Epithelial cell of prostate (primary cell): ENCODE data around the gene CYP2S1.
A peak's percentile ranks its signal among the peaks of the same experiment; 100 is the strongest.
"Not testable (repeated sequence)": the region's sequence is repeated elsewhere in the genome, so short reads cannot be mapped to it uniquely, and the experiment has no call there.

Source experiments
- DNase-seq: peaks from one replicate; pipeline ENCODE4 v3.0.0-alpha.2; 2011; ENCODE audit warnings: low read depth, low spot score
- H3K27ac ChIP-seq: fragments of 450-650 bp; 2 replicates; pipeline ENCODE4 v1.5.1; 2017; ENCODE audit warnings: mild to moderate bottlenecking

CYP2S1 gene

GRCh38 chr19:41193430-41194156 is 574 bp downstream of the CYP2S1 start:
- H3K27ac ChIP-seq: no peak overlapping the region

DNA sequence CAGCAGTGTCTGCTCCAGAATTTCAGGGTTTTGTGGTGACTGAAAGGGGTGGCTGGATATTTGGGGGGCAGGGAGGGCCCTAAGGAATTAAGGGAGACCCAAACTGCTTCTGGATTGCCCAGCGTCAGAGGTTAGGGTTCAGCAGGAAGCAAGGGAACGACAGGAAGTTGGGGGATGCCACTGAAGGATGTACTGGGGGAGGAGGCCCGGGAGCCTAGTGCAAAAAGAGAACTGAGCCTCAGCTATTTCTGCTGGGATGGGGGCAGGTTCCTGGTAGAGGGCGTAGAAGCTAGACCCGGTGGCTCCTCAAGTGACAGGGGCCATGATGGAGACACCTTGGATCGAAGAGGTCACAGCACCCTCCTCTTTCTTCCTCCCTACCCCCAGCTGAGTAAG is 1.1 kb downstream of the CYP2S1 start:
- DNase-seq: no peak
- no peak overlapping the region for H3K27ac ChIP-seq

More at GRCh38 chr19:41193430-41194156, 574 bp downstream of the CYP2S1 start:
- no peak for DNase-seq

GRCh38 chr19:41195675-41196497 is 2.9 kb downstream of the CYP2S1 start:
- H3K27ac ChIP-seq: peak overlapping the region; percentile 75
- DNase-seq: peak; percentile 90

DNA sequence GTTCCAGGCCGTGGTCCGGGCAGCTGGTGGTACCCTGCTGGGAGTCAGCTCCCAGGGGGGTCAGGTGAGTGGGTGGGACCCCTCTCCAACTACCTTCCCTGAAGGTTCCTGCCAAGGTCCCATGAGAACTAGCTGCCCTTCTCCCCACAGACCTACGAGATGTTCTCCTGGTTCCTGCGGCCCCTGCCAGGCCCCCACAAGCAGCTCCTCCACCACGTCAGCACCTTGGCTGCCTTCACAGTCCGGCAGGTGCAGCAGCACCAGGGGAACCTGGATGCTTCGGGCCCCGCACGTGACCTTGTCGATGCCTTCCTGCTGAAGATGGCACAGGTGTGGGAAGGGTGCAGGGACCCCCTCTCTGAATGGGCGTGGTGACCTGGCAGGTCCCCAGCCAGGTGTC is 5.5 kb downstream of the CYP2S1 start:
- no peak overlapping the region for H3K27ac ChIP-seq
- DNase-seq: no peak

GRCh38 chr19:41203371-41203770 is 10.4 kb downstream of the CYP2S1 start:
- no peak overlapping the region for H3K27ac ChIP-seq
- no peak for DNase-seq

GRCh38 chr19:41204338-41204737 is 11.3 kb downstream of the CYP2S1 start:
- not testable (repeated sequence) for DNase-seq, H3K27ac ChIP-seq

DNA sequence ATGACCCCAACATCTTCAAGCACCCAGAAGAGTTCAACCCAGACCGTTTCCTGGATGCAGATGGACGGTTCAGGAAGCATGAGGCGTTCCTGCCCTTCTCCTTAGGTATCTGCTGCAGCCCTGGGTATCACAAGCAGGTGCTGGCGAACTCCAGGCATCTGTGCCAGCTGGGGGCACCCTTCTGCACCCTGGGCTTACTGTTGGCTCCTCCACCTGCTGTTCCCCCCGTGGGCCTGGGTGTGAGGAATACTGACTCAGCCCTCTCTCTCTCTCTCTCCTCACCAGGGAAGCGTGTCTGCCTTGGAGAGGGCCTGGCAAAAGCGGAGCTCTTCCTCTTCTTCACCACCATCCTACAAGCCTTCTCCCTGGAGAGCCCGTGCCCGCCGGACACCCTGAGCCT is 13.0 kb downstream of the CYP2S1 start:
- DNase-seq: no peak
- no peak overlapping the region for H3K27ac ChIP-seq

- H3K27ac ChIP-seq: no peak overlapping the region
- no peak for DNase-seq
These were observed 13.4 kb downstream of the CYP2S1 start for GRCh38 chr19:41206456-41206855.

DNA sequence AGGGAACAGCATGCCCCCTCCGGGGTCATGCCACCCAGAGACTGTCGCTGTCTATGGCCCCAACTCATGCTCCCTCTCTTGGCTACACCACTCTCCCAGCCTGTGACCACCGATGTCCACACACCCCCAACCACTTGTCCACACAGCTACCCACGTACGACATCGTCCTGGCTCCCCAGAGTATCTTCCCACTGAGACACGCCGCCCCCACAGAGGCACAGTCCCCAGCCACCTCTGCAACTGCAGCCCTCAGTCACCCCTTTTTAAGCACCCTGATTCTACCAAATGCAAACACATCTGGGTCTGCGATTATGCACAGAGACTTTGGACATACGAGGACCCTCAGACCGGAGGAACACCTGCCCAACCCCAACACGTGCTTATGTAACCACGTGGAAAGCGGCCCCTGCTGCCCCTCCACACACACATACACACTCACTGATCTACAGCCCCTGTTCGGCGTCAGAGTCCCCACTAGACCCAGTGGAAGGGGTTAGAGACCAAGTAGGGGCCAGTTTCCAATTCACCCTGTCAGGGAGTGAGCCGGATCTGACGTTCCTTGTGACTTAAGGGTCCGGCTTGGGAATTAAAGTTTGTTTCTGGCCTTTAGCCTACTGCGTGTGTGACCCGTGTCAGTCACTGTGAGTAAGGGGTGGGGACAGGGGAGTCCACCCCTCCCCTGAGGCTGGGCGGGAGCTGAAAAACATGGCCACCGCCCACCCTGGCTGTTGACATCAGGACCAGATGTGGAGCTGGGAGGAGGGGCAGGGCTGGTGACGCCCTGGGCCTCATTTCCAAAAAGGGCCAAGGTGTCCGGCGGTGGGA is 14.1 kb downstream of the CYP2S1 start:
- no peak overlapping the region for H3K27ac ChIP-seq
- no peak for DNase-seq

DNA sequence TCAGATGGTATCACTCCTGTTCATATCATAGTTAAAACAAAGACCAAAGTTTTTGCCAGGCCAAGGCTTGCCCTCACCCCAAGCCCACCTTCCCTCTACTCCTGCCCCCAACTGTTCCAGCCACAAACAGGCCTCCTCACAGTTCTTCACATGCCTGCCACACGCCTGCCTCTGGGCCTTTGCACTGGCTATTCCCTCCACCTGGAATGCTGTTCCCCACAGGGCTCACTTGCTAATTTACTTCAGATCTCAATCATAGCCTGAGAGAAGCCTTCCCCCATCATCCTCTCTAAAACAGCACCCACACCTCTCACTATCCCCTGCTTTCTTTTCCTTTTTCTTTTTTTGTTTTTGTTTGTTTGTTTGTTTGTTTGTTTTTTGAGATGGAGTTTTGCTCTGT is 21.1 kb downstream of the CYP2S1 start:
- DNase-seq: no peak

DNA sequence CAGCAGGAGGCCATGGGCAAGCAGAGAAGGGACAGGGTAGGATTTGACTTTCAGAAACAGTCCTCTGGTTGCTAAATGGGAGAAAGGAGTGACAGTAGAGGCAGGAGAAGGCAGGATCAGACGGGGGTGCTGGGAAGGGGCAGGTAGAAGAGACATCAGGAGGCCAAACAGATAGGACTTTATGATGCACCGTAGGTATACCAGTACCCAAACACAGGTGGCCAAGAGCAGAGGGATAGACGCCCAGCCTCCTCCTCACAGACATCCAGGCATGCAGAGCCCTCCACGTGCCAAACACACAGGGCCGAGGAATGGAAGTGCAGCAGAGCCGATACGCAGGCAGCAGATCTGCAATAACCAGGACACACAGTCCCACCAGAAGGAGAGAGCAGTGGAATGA is 24.7 kb downstream of the CYP2S1 start:
- H3K27ac ChIP-seq: peak overlapping the region; percentile 77

More for the DNA sequence above, 21.1 kb downstream of the CYP2S1 start:
- no peak overlapping the region for H3K27ac ChIP-seq

DNA sequence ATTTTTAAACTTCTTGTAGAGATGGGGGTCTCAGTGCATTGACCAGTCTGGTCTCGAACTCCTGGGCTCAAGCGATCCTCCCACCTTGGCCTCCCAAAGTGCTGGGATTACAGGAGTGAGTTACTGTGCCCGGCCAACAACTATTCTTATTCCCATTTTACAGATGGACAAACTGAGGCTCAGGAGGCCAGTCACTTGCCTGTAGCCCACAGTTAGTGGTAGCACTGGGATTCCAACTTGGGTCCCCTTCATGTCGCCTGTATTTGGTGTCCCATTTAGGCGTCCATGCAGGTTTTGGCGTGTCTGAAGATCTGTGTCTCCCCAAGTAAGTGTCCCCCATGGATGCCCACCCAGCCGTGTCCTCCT is 25.2 kb downstream of the CYP2S1 start:
- no peak for DNase-seq
- peak overlapping the region; percentile 77 for H3K27ac ChIP-seq

More for the DNA sequence above, 24.7 kb downstream of the CYP2S1 start:
- no peak for DNase-seq

DNA sequence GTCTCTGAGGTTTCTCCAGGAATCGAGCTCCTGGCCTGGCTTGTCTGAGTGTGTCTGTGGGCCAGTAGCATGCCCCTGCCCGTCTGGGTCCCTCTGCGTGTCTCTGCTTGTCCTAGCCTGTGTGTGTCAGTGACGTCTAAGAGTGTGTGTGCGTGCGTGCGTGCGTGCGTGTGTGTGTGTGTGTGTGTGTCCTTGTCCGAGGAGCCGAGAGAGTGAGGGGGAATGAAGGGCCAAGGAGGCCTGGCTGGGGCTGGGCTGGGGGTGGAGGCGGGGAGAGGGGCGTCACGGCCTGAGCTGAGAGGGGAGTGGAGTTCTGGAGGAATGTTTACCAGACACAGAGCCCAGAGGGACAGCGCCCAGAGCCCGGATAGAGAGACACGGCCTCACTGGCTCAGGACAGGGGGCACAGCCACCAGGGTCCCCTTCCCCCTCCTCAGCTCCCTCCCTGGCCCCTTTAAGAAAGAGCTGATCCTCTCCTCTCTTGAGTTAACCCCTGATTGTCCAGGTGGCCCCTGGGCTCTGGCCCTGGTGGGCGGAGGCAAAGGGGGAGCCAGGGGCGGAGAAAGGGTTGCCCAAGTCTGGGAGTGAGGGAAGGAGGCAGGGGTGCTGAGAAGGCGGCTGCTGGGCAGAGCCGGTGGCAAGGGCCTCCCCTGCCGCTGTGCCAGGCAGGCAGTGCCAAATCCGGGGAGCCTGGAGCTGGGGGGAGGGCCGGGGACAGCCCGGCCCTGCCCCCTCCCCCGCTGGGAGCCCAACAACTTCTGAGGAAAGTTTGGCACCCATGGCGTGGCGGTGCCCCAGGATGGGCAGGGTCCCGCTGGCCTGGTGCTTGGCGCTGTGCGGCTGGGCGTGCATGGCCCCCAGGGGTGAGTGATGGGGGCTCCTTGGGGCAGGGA is 25.8 kb downstream of the CYP2S1 start, which contains the start of gene AXL:
Gene AXL, plus strand, starts transcription at position 609 of the 893 bp plus-strand sequence. Its CDS starts 170 bp downstream, at position 779.
- H3K27ac ChIP-seq: peak within 1 kb of the TSS; percentile 77
- peak; percentile 91 for DNase-seq

- peak overlapping the region; percentile 77 for H3K27ac ChIP-seq
- DNase-seq: no peak
These were observed 27.0 kb downstream of the CYP2S1 start for GRCh38 chr19:41219924-41220567.

GRCh38 chr19:41220811-41221210 is 27.8 kb downstream of the CYP2S1 start:
- H3K27ac ChIP-seq: no peak overlapping the region
- no peak for DNase-seq

DNA sequence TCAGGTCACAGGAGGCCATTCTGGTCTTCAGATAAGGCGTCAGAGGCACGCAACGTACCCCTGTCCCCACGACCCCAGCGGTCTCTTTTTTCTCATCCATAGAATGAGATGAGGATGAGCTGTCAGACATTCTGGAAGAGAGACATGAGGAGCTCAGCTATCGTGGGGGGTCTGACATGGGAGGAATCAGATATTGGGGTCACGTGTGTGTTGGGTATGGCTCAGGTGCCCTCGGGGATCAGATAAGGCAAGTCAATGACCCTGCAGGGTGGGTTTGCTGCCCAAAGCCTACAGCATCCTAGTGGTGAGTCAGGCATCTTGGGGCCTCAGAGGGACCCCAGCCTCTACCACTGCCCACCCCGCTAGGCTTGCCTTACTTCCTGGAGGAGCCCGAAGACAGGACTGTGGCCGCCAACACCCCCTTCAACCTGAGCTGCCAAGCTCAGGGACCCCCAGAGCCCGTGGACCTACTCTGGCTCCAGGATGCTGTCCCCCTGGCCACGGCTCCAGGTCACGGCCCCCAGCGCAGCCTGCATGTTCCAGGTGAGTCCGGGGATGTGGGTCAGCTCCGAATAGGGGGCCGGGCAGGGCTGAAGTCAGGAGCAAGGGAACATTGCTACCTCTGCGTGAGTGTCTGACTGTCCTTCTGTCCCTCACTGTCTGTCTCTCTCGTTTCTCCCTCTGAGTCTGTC is 28.6 kb downstream of the CYP2S1 start:
- DNase-seq: no peak
- H3K27ac ChIP-seq: no peak overlapping the region

DNA sequence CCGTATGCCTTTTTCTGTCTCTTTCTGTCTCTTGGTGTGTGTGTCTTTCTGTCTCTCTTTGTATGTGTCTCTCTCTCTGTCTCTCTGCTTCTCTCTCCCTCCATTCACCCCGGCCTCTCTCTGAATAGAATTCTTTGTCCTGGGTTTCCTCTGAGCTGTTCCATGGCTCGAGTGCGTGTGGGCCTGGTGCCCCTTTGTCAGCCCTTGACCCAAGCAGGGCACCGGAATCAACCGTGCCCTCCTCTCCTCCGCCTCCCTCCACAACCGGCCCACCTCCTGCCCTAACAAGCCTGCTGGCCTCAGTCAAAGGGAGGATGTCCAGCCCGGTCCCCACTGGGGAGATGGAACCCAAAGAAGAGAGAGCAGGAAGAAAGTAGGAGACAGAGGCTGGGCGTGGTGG is 29.2 kb downstream of the CYP2S1 start:
- no peak overlapping the region for H3K27ac ChIP-seq
- DNase-seq: no peak

GRCh38 chr19:41223431-41224234 is 30.6 kb downstream of the CYP2S1 start:
- peak overlapping the region; percentile 88 for H3K27ac ChIP-seq
- no peak for DNase-seq
